GM19023 (cell line): ENCODE results near the gene HCRTR2.
"Not testable (repeated sequence)": the region's sequence is repeated elsewhere in the genome, so short reads cannot be mapped to it uniquely, and the experiment has no call there.

Experiments used
- ATAC-seq: cut with Tn5 transposase; IDR thresholded peaks from one replicate; pipeline ENCODE4 v1.9.1; 2021; ENCODE audit warnings: mild to moderate bottlenecking, moderate library complexity; ENCODE audit not compliant: unreplicated experiment

HCRTR2 gene

GRCh38 chr6:55210952-55211351, 36.6 kb downstream of the HCRTR2 start:
- ATAC-seq, result no peak

GRCh38 chr6:55212156-55212555, 37.8 kb downstream of the HCRTR2 start:
- ATAC-seq, result no peak

GRCh38 chr6:55220961-55221360, 46.6 kb downstream of the HCRTR2 start:
- ATAC-seq, result no peak

- no peak for ATAC-seq
Observed at GRCh38 chr6:55227862-55228261, 53.5 kb downstream of the HCRTR2 start.

GRCh38 chr6:55239099-55239498, 64.8 kb downstream of the HCRTR2 start:
- ATAC-seq, result no peak

- ATAC-seq, result not testable (repeated sequence)
Observed at GRCh38 chr6:55240975-55241605, 66.8 kb downstream of the HCRTR2 start.

- no peak for ATAC-seq
Observed at GRCh38 chr6:55250400-55250799, 76.1 kb downstream of the HCRTR2 start.

GRCh38 chr6:55255113-55255512, 80.8 kb downstream of the HCRTR2 start:
- ATAC-seq, result no peak

- no peak for ATAC-seq
Observed at GRCh38 chr6:55260181-55260580, 85.9 kb downstream of the HCRTR2 start.

GRCh38 chr6:55265409-55266114, 91.2 kb downstream of the HCRTR2 start:
- no peak for ATAC-seq

GRCh38 chr6:55266896-55267295, 92.6 kb downstream of the HCRTR2 start:
- no peak for ATAC-seq

GRCh38 chr6:55276745-55277530, 102.6 kb downstream of the HCRTR2 start:
- ATAC-seq, result peak; percentile 63

- ATAC-seq, result no peak
Observed at GRCh38 chr6:55277646-55278045, 103.3 kb downstream of the HCRTR2 start.

GRCh38 chr6:55281215-55281614, 106.9 kb downstream of the HCRTR2 start:
- ATAC-seq, result no peak

- ATAC-seq, result no peak
Observed at GRCh38 chr6:55282115-55282514, 107.8 kb downstream of the HCRTR2 start.

- no peak for ATAC-seq
Observed at GRCh38 chr6:55286824-55287223, 112.5 kb downstream of the HCRTR2 start.

GRCh38 chr6:55290736-55291135, 116.4 kb downstream of the HCRTR2 start:
- no peak for ATAC-seq

- ATAC-seq, result no peak
Observed at GRCh38 chr6:55293116-55293515, 118.8 kb downstream of the HCRTR2 start.

- not testable (repeated sequence) for ATAC-seq
Observed at GRCh38 chr6:55297214-55297613, 122.9 kb downstream of the HCRTR2 start.

GRCh38 chr6:55299286-55299985, 125.1 kb downstream of the HCRTR2 start:
- ATAC-seq, result no peak

GRCh38 chr6:55304747-55305146, 130.4 kb downstream of the HCRTR2 start:
- ATAC-seq, result no peak
